ENCODE measurements around the gene DNAJB8. TPM values are rescaled to one million over a fixed set of nuclear protein-coding genes. Genes with fewer than 3 reads are reported as not detected.

Gene DNAJB8
- polyA plus RNA-seq, 1 donor, result not detected

- no peak overlapping the region for H3K4me3 ChIP-seq (ENCODE audit: low read length)
These were observed 40.4 kb downstream of the DNAJB8 start for GRCh38 chr3:128426128-128426921.

GRCh38 chr3:128425846-128426127, 40.9 kb downstream of the DNAJB8 start:
- Histone ChIP-seq H3K27me3 (ENCODE audit: control insufficient read depth, insufficient read depth, low read length) (peaks cover 22% of the 10 kb centered on the region), H3K27ac (ENCODE audit: low read length) (no peak overlapping the region), H3K9me3 (ENCODE audit: control insufficient read depth, low read depth, low read length) (no peaks in the 10 kb centered on the region), H3K36me3 (ENCODE audit: control insufficient read depth, insufficient read depth, low read length) (no peaks in the 10 kb centered on the region), H3K4me3 (ENCODE audit: low read length) (no peak overlapping the region), H3K4me1 (ENCODE audit: control insufficient read depth, insufficient read depth, low read length) (peaks cover 14% of the 10 kb centered on the region)
- no CpG with 5 or more reads among the region's 8 CpGs for WGBS (ENCODE audit: insufficient coverage, low lambda C conversion rate)
- no peak for DNase-seq

More at GRCh38 chr3:128426128-128426921, 40.4 kb downstream of the DNAJB8 start:
- no CpG with 5 or more reads among the region's 66 CpGs for WGBS (ENCODE audit: insufficient coverage, low lambda C conversion rate)
- Histone ChIP-seq H3K27ac (ENCODE audit: low read length) (no peak overlapping the region), H3K27me3 (ENCODE audit: control insufficient read depth, insufficient read depth, low read length) (peaks cover 26% of the 10 kb centered on the region), H3K4me1 (ENCODE audit: control insufficient read depth, insufficient read depth, low read length) (peaks cover 9% of the 10 kb centered on the region), H3K9me3 (ENCODE audit: control insufficient read depth, low read depth, low read length) (no peaks in the 10 kb centered on the region), H3K36me3 (ENCODE audit: control insufficient read depth, insufficient read depth, low read length) (no peaks in the 10 kb centered on the region)
- peak; percentile 66 to 84 for DNase-seq

GRCh38 chr3:128425142-128425845, 41.4 kb downstream of the DNAJB8 start:
- Histone ChIP-seq H3K4me3 (ENCODE audit: low read length) (no peak overlapping the region), H3K27me3 (ENCODE audit: control insufficient read depth, insufficient read depth, low read length) (peaks cover 17% of the 10 kb centered on the region), H3K36me3 (ENCODE audit: control insufficient read depth, insufficient read depth, low read length) (no peaks in the 10 kb centered on the region), H3K4me1 (ENCODE audit: control insufficient read depth, insufficient read depth, low read length) (peaks cover 14% of the 10 kb centered on the region), H3K27ac (ENCODE audit: low read length) (no peak overlapping the region), H3K9me3 (ENCODE audit: control insufficient read depth, low read depth, low read length) (no peaks in the 10 kb centered on the region)
- no CpG with 5 or more reads among the region's 23 CpGs for WGBS (ENCODE audit: insufficient coverage, low lambda C conversion rate)
- DNase-seq, result no peak

- Histone ChIP-seq H3K27me3 (ENCODE audit: control insufficient read depth, insufficient read depth, low read length) (peaks cover 10% of the 10 kb centered on the region), H3K36me3 (ENCODE audit: control insufficient read depth, insufficient read depth, low read length) (no peaks in the 10 kb centered on the region), H3K4me1 (ENCODE audit: control insufficient read depth, insufficient read depth, low read length) (peaks cover 14% of the 10 kb centered on the region), H3K4me3 (ENCODE audit: low read length) (no peak overlapping the region), H3K9me3 (ENCODE audit: control insufficient read depth, low read depth, low read length) (no peaks in the 10 kb centered on the region), H3K27ac (ENCODE audit: low read length) (no peak overlapping the region)
- no peak for DNase-seq
- WGBS (ENCODE audit: insufficient coverage, low lambda C conversion rate), result no CpG with 5 or more reads among the region's 14 CpGs
These were observed 42.1 kb downstream of the DNAJB8 start for GRCh38 chr3:128424508-128425069.

GRCh38 chr3:128423525-128424147, 43.1 kb downstream of the DNAJB8 start:
- whole genome bisulfite sequencing (ENCODE audit: insufficient coverage, low lambda C conversion rate), result no CpG with 5 or more reads among the region's 7 CpGs
- peaks cover 14% of the 10 kb centered on the region for H3K4me1 ChIP-seq (ENCODE audit: control insufficient read depth, insufficient read depth, low read length)
- H3K4me3 ChIP-seq (ENCODE audit: low read length), result no peak overlapping the region
- H3K9me3 ChIP-seq (ENCODE audit: control insufficient read depth, low read depth, low read length), result no peaks in the 10 kb centered on the region
- no peak overlapping the region for H3K27ac ChIP-seq (ENCODE audit: low read length)
- H3K27me3 ChIP-seq (ENCODE audit: control insufficient read depth, insufficient read depth, low read length), result peaks cover 8% of the 10 kb centered on the region
- no peak for DNase-seq
- H3K36me3 ChIP-seq (ENCODE audit: control insufficient read depth, insufficient read depth, low read length), result no peaks in the 10 kb centered on the region

- H3K4me3 ChIP-seq (ENCODE audit: low read length), result no peak overlapping the region
- no peak overlapping the region for H3K27ac ChIP-seq (ENCODE audit: low read length)
- DNase-seq, result no peak
- H3K4me1 ChIP-seq (ENCODE audit: control insufficient read depth, insufficient read depth, low read length), result peaks cover 14% of the 10 kb centered on the region
- no peaks in the 10 kb centered on the region for H3K36me3 ChIP-seq (ENCODE audit: control insufficient read depth, insufficient read depth, low read length)
- no CpG with 5 or more reads among the region's 3 CpGs for WGBS (ENCODE audit: insufficient coverage, low lambda C conversion rate)
- peaks cover 4% of the 10 kb centered on the region for H3K27me3 ChIP-seq (ENCODE audit: control insufficient read depth, insufficient read depth, low read length)
- H3K9me3 ChIP-seq (ENCODE audit: control insufficient read depth, low read depth, low read length), result no peaks in the 10 kb centered on the region
These were observed 43.7 kb downstream of the DNAJB8 start for GRCh38 chr3:128422762-128423524.

GRCh38 chr3:128421966-128422365, 44.7 kb downstream of the DNAJB8 start:
- Histone ChIP-seq H3K4me1 (ENCODE audit: control insufficient read depth, insufficient read depth, low read length) (peaks cover 14% of the 10 kb centered on the region), H3K36me3 (ENCODE audit: control insufficient read depth, insufficient read depth, low read length) (no peaks in the 10 kb centered on the region), H3K4me3 (ENCODE audit: low read length) (no peak overlapping the region), H3K27me3 (ENCODE audit: control insufficient read depth, insufficient read depth, low read length) (peaks cover under 1% of the 10 kb centered on the region), H3K27ac (ENCODE audit: low read length) (no peak overlapping the region), H3K9me3 (ENCODE audit: control insufficient read depth, low read depth, low read length) (no peaks in the 10 kb centered on the region)
- no peak for DNase-seq
- no CpG with 5 or more reads among the region's 7 CpGs for WGBS (ENCODE audit: insufficient coverage, low lambda C conversion rate)

- no peaks in the 10 kb centered on the region for H3K9me3 ChIP-seq (ENCODE audit: control insufficient read depth, low read depth, low read length)
- no peaks in the 10 kb centered on the region for H3K36me3 ChIP-seq (ENCODE audit: control insufficient read depth, insufficient read depth, low read length)
- no peak overlapping the region for H3K4me3 ChIP-seq (ENCODE audit: low read length)
- no peak overlapping the region for H3K27ac ChIP-seq (ENCODE audit: low read length)
- no peaks in the 10 kb centered on the region for H3K27me3 ChIP-seq (ENCODE audit: control insufficient read depth, insufficient read depth, low read length)
- peak in 1 of 2 donors; percentile 32 for DNase-seq
- peaks cover 14% of the 10 kb centered on the region for H3K4me1 ChIP-seq (ENCODE audit: control insufficient read depth, insufficient read depth, low read length)
- WGBS (ENCODE audit: insufficient coverage, low lambda C conversion rate), result no CpG with 5 or more reads among the region's 11 CpGs
These were observed 45.3 kb downstream of the DNAJB8 start for GRCh38 chr3:128421439-128421836.

GRCh38 chr3:128420720-128421438, 45.8 kb downstream of the DNAJB8 start:
- H3K9me3 ChIP-seq (ENCODE audit: control insufficient read depth, low read depth, low read length), result no peaks in the 10 kb centered on the region
- no peak for DNase-seq
- WGBS (ENCODE audit: insufficient coverage, low lambda C conversion rate), result no CpG with 5 or more reads among the region's 12 CpGs
- no peak overlapping the region for H3K4me3 ChIP-seq (ENCODE audit: low read length)
- H3K27ac ChIP-seq (ENCODE audit: low read length), result no peak overlapping the region
- no peaks in the 10 kb centered on the region for H3K36me3 ChIP-seq (ENCODE audit: control insufficient read depth, insufficient read depth, low read length)
- no peaks in the 10 kb centered on the region for H3K27me3 ChIP-seq (ENCODE audit: control insufficient read depth, insufficient read depth, low read length)
- peaks cover 10% of the 10 kb centered on the region for H3K4me1 ChIP-seq (ENCODE audit: control insufficient read depth, insufficient read depth, low read length)

Data from large intestine (tissue), 3 donors.